ENCODE results near the gene DCC.

Gene DCC

GRCh38 chr18:52484977-52485376, 145.0 kb downstream of the DCC start:
- no peak for TF ChIP-seq CTCF (IDR thresholded peaks at IDR 0.05)
- Histone ChIP-seq H3K27me3 (ENCODE audit: control insufficient read depth, insufficient read depth, low read length) (no peaks in the 10 kb centered on the region), H3K9me3 (ENCODE audit: control insufficient read depth, low read length) (no peaks in the 10 kb centered on the region), H3K4me2 (ENCODE audit: low read length) (no peak overlapping the region), H3K36me3 (ENCODE audit: control insufficient read depth, insufficient read depth, low read length) (no peaks in the 10 kb centered on the region), H3K4me3 (ENCODE audit: low read depth, low read length) (no peak overlapping the region), H2AFZ (no peak overlapping the region), H3K79me2 (no peaks in the 10 kb centered on the region), H3K9ac (no peak overlapping the region), H3K27ac (no peak overlapping the region), H3K4me1 (no peaks in the 10 kb centered on the region)

GRCh38 chr18:52486052-52486451, 146.1 kb downstream of the DCC start:
- no peak overlapping the region for H3K4me3 ChIP-seq (ENCODE audit: low read depth, low read length)
- no peak for TF ChIP-seq CTCF (IDR thresholded peaks at IDR 0.05)

GRCh38 chr18:52489396-52490306, 149.7 kb downstream of the DCC start:
- no peak overlapping the region for H3K9ac ChIP-seq
- H3K9me3 ChIP-seq (ENCODE audit: control insufficient read depth, low read length) = no peaks in the 10 kb centered on the region
- no peak for TF ChIP-seq CTCF (IDR thresholded peaks at IDR 0.05)
- H3K27me3 ChIP-seq (ENCODE audit: control insufficient read depth, insufficient read depth, low read length) = no peaks in the 10 kb centered on the region
- no peaks in the 10 kb centered on the region for H3K36me3 ChIP-seq (ENCODE audit: control insufficient read depth, insufficient read depth, low read length)
- no peak overlapping the region for H3K4me3 ChIP-seq (ENCODE audit: low read depth, low read length)
- no peak overlapping the region for H3K4me2 ChIP-seq (ENCODE audit: low read length)
- H3K4me1 ChIP-seq = no peaks in the 10 kb centered on the region
- H3K27ac ChIP-seq = no peak overlapping the region
- no peak overlapping the region for H2AFZ ChIP-seq
- no peaks in the 10 kb centered on the region for H3K79me2 ChIP-seq

More at GRCh38 chr18:52486052-52486451, 146.1 kb downstream of the DCC start:
- Histone ChIP-seq H3K4me1 (no peaks in the 10 kb centered on the region), H3K27ac (no peak overlapping the region), H3K9me3 (ENCODE audit: control insufficient read depth, low read length) (no peaks in the 10 kb centered on the region), H3K36me3 (ENCODE audit: control insufficient read depth, insufficient read depth, low read length) (no peaks in the 10 kb centered on the region), H3K9ac (no peak overlapping the region), H3K79me2 (no peaks in the 10 kb centered on the region), H3K4me2 (ENCODE audit: low read length) (no peak overlapping the region), H2AFZ (no peak overlapping the region), H3K27me3 (ENCODE audit: control insufficient read depth, insufficient read depth, low read length) (no peaks in the 10 kb centered on the region)

- Histone ChIP-seq H3K4me1 (no peaks in the 10 kb centered on the region), H3K4me3 (ENCODE audit: low read depth, low read length) (no peak overlapping the region), H3K79me2 (no peaks in the 10 kb centered on the region), H3K27ac (no peak overlapping the region), H3K27me3 (ENCODE audit: control insufficient read depth, insufficient read depth, low read length) (no peaks in the 10 kb centered on the region), H3K9ac (no peak overlapping the region), H2AFZ (no peak overlapping the region), H3K36me3 (ENCODE audit: control insufficient read depth, insufficient read depth, low read length) (no peaks in the 10 kb centered on the region), H3K4me2 (ENCODE audit: low read length) (no peak overlapping the region), H3K9me3 (ENCODE audit: control insufficient read depth, low read length) (no peaks in the 10 kb centered on the region)
- no peak for TF ChIP-seq CTCF (IDR thresholded peaks at IDR 0.05)
These were observed 156.4 kb downstream of the DCC start for GRCh38 chr18:52496426-52496825.

- H3K9ac ChIP-seq = no peak overlapping the region
- H3K4me3 ChIP-seq (ENCODE audit: low read depth, low read length) = no peak overlapping the region
- no peak for TF ChIP-seq CTCF (IDR thresholded peaks at IDR 0.05)
- H3K27me3 ChIP-seq (ENCODE audit: control insufficient read depth, insufficient read depth, low read length) = no peaks in the 10 kb centered on the region
- H3K4me1 ChIP-seq = no peaks in the 10 kb centered on the region
- H3K79me2 ChIP-seq = no peaks in the 10 kb centered on the region
- no peak overlapping the region for H2AFZ ChIP-seq
- H3K36me3 ChIP-seq (ENCODE audit: control insufficient read depth, insufficient read depth, low read length) = no peaks in the 10 kb centered on the region
- H3K27ac ChIP-seq = no peak overlapping the region
- no peak overlapping the region for H3K4me2 ChIP-seq (ENCODE audit: low read length)
- no peaks in the 10 kb centered on the region for H3K9me3 ChIP-seq (ENCODE audit: control insufficient read depth, low read length)
These were observed 159.0 kb downstream of the DCC start for GRCh38 chr18:52499016-52499415.
